Sigmoid colon (tissue), 7 donors: ENCODE data around the gene DIPK1B. TPM values are rescaled to one million over a fixed set of nuclear protein-coding genes. Genes with fewer than 3 reads are reported as not detected.

ENCODE experiments used
- DNase-seq: peaks from one replicate; pipeline ENCODE4 v3.0.0-alpha.2; 2019
- H3K27ac ChIP-seq, 4 donors: fragments of 200-600 bp; sonication (generic); one replicate each; pipeline ENCODE4 v1.5.1; 2016 to 2019; ENCODE audit warnings: mild to moderate bottlenecking in 1 of 4
- H3K27me3 ChIP-seq, 3 donors: fragments of 200-600 bp; sonication (generic); one replicate each; pipeline ENCODE4 v1.5.1; 2019; ENCODE audit warnings: mild to moderate bottlenecking in 1 of 3
- H3K36me3 ChIP-seq, 4 donors: fragments of 200-600 bp; sonication (generic); one replicate each; pipeline ENCODE4 v1.5.1; 2016 to 2019
- H3K4me1 ChIP-seq, 4 donors: fragments of 200-600 bp; sonication (generic); one replicate each; pipeline ENCODE4 v1.5.1; 2017 to 2019
- H3K4me3 ChIP-seq, 4 donors: fragments of 200-600 bp; sonication (generic); one replicate each; pipeline ENCODE4 v1.5.1; 2017 to 2019; ENCODE audit warnings: mild to moderate bottlenecking in 2 of 4, moderate library complexity in 1 of 4
- H3K9me3 ChIP-seq, 4 donors: fragments of 200-600 bp in 3 of 4; sonication (generic) in 3 of 4; one replicate each; pipeline versions ENCODE4 v1.5.1 to v1.6.1; 2013 to 2019
- CTCF ChIP-seq, 4 experiments: fragments of 450-650 bp in 3 of 4; fragments of 200-600 bp in 1 of 4; IDR thresholded peaks; one replicate each; pipeline ENCODE4 v1.5.1; 2016 to 2019; ENCODE audit warnings: antibody characterized with exemption in 4 of 4, mild to moderate bottlenecking in 3 of 4, moderate library complexity in 2 of 4
- EP300 ChIP-seq, 4 donors: sonication (generic); formaldehyde crosslinking; IDR thresholded peaks; one replicate each; pipeline ENCODE4 v1.6.1; 2017; ENCODE audit warnings: antibody characterized with exemption in 4 of 4
- POLR2A ChIP-seq, 2 donors: fragments of 450-650 bp; IDR thresholded peaks; one replicate each; pipeline ENCODE4 v1.6.1; 2016; ENCODE audit warnings: antibody characterized with exemption in 2 of 2, mild to moderate bottlenecking in 2 of 2, moderate library complexity in 2 of 2
- POLR2AphosphoS5 ChIP-seq, 4 donors: sonication (generic); formaldehyde crosslinking; IDR thresholded peaks; one replicate each; pipeline ENCODE4 v1.6.1; 2017; ENCODE audit warnings: antibody characterized with exemption in 4 of 4
- WGBS, 2 donors: extraction: QIAGEN DNeasy Blood & Tissue Kit; methylation state at CpG; one replicate each; pipeline ENCODE4 v1.1.7; 2013; 5-methylcytosine and 5-hydroxymethylcytosine counted together
- intact Hi-C: fragments of 100-400 bp; cut with DNase I; formaldehyde crosslinking; loops from one replicate; pipeline ENCODE4 v1.15.1; 2023
- polyA plus RNA-seq, 3 donors: library from polyadenylated mRNA; stranded (reverse); fragments of 200-250 nt; gene quantifications; one replicate each; pipeline ENCODE4 v1.2.3, GENCODE V29; 2013
- total RNA-seq, 4 donors: library from RNA; depleted of rRNA; stranded (reverse); fragments of >200 nt; gene quantifications; one replicate each; pipeline ENCODE4 v1.1.0, GENCODE V29; 2016
- donor health status: healthy with polysubstance abuse.
- donor health status: Bipolar disorder and iron deficiency.
- donor health status: healthy.

The DIPK1B gene
- total and polyA plus RNA-seq, 7 donors = 0.23 to 18.3 (median 9.6) TPM

- 6 to 9% methylated on average over 49 of the region's 49 CpGs for WGBS, 2 donors
- no peak for DNase-seq
- Histone ChIP-seq H3K27me3 (peaks cover 12 to 61% (median 39%) of the 10 kb centered on the region in 3 donors), H3K36me3 (no peaks in the 10 kb centered on the region), H3K9me3 (no peaks in the 10 kb centered on the region), H3K4me3 (peak overlapping the region; percentile 10 to 50 (median 36)), H3K4me1 (peaks cover 0 to 18% (median 12%) of the 10 kb centered on the region in 4 donors), H3K27ac (peak overlapping the region; percentile 14 to 60 (median 36))
- intact Hi-C loops = no loop called here
- TF ChIP-seq EP300 (IDR thresholded peaks at IDR 0.05) (no peak), CTCF (IDR thresholded peaks at IDR 0.05) (peak in 2 of 4 experiments; percentile 21 to 24)
These were observed 47.2 kb upstream of the DIPK1B start for GRCh38 chr9:136665111-136665703.

GRCh38 chr9:136665704-136666371 lies 46.5 kb upstream of the DIPK1B start:
- no peaks in the 10 kb centered on the region for H3K9me3 ChIP-seq
- H3K36me3 ChIP-seq = no peaks in the 10 kb centered on the region

GRCh38 chr9:136666372-136667213 lies 45.8 kb upstream of the DIPK1B start:
- 12 to 27% methylated on average over 35 of the region's 35 CpGs for WGBS, 2 donors
- peak overlapping the region in 3 of 4 donors; percentile 26 to 50 (median 47) for H3K4me3 ChIP-seq
- peak overlapping the region in 2 of 4 donors; percentile 27 to 38 for H3K27ac ChIP-seq
- TF ChIP-seq POLR2A (IDR thresholded peaks at IDR 0.05) = no peak
- H3K4me1 ChIP-seq = peaks cover 0 to 21% (median 12%) of the 10 kb centered on the region in 4 donors
- DNase-seq = no peak
- no peaks in the 10 kb centered on the region for H3K9me3 ChIP-seq
- peaks cover 12 to 67% (median 44%) of the 10 kb centered on the region in 3 donors for H3K27me3 ChIP-seq
- no peaks in the 10 kb centered on the region for H3K36me3 ChIP-seq
- intact Hi-C loops = no loop called here

More at GRCh38 chr9:136665704-136666371, 46.5 kb upstream of the DIPK1B start:
- H3K27ac ChIP-seq = peak overlapping the region in 1 of 4 donors; percentile 4
- WGBS, 2 donors = 1 to 2% methylated on average over 109 of the region's 109 CpGs
- peaks cover 0 to 18% (median 12%) of the 10 kb centered on the region in 4 donors for H3K4me1 ChIP-seq
- intact Hi-C loops = no loop called here
- peak overlapping the region; percentile 10 to 50 (median 36) for H3K4me3 ChIP-seq
- TF ChIP-seq CTCF (IDR thresholded peaks at IDR 0.05) (no peak), POLR2AphosphoS5 (IDR thresholded peaks at IDR 0.05) (no peak), EP300 (IDR thresholded peaks at IDR 0.05) (no peak), POLR2A (IDR thresholded peaks at IDR 0.05) (no peak)
- peaks cover 12 to 63% (median 39%) of the 10 kb centered on the region in 3 donors for H3K27me3 ChIP-seq
- no peak for DNase-seq

GRCh38 chr9:136667214-136667939 lies 45.0 kb upstream of the DIPK1B start:
- no peaks in the 10 kb centered on the region for H3K9me3 ChIP-seq
- H3K27ac ChIP-seq = peak overlapping the region in 2 of 4 donors; percentile 27 to 38
- DNase-seq = no peak
- peaks cover 0 to 25% (median 12%) of the 10 kb centered on the region in 4 donors for H3K4me1 ChIP-seq
- TF ChIP-seq POLR2A (IDR thresholded peaks at IDR 0.05) (no peak), CTCF (IDR thresholded peaks at IDR 0.05) (no peak), POLR2AphosphoS5 (IDR thresholded peaks at IDR 0.05) (no peak), EP300 (IDR thresholded peaks at IDR 0.05) (no peak)
- H3K4me3 ChIP-seq = peak overlapping the region in 3 of 4 donors; percentile 26 to 50 (median 47)
- 40 to 73% methylated on average over 21 of the region's 21 CpGs for WGBS, 2 donors
- peaks cover 12 to 64% (median 44%) of the 10 kb centered on the region in 3 donors for H3K27me3 ChIP-seq
- H3K36me3 ChIP-seq = no peaks in the 10 kb centered on the region
- intact Hi-C loops = no loop called here
